GM20000 (cell line): ENCODE data around the gene TOR1AIP2.

Experiments used
- DNase-seq: peaks from one replicate; pipeline ENCODE4 v3.0.0; 2012; ENCODE audit warnings: low spot score
- TF ChIP-seq, protein P1 (sequence below): IDR thresholded peaks from 2 replicates; pipeline ENCODE4 v1.5.1; 2012; ENCODE audit warnings: mild to moderate bottlenecking, control low read depth; ENCODE audit errors: extremely low read depth, missing control alignments

The TOR1AIP2 gene

DNA sequence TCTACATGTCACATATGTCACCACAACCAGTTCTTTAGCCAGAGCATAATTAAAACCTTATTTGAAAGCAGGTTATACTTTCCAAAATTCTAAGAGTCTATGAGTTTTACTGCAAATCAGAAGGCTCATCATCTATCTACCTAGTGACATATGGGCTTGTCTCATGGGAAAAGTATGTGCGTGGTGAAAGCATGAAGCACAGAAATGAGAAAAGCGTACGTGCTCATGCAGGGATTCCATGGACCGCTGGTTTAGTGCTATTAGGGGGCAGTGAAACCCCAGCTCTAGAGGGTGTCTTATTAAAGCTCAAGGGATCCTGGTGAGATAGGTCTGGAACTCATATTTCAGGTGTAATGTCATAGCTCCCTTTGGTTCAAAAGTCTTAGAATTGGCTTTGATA lies 84.3 kb downstream of the TOR1AIP2 start:
- no peak for DNase-seq
- TF ChIP-seq, protein P1, sequence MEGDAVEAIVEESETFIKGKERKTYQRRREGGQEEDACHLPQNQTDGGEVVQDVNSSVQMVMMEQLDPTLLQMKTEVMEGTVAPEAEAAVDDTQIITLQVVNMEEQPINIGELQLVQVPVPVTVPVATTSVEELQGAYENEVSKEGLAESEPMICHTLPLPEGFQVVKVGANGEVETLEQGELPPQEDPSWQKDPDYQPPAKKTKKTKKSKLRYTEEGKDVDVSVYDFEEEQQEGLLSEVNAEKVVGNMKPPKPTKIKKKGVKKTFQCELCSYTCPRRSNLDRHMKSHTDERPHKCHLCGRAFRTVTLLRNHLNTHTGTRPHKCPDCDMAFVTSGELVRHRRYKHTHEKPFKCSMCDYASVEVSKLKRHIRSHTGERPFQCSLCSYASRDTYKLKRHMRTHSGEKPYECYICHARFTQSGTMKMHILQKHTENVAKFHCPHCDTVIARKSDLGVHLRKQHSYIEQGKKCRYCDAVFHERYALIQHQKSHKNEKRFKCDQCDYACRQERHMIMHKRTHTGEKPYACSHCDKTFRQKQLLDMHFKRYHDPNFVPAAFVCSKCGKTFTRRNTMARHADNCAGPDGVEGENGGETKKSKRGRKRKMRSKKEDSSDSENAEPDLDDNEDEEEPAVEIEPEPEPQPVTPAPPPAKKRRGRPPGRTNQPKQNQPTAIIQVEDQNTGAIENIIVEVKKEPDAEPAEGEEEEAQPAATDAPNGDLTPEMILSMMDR = no peak
